HCT116 (cell line): Measurements from ENCODE around the gene FAT2. TPM values are rescaled to one million over a fixed set of nuclear protein-coding genes. Genes with fewer than 3 reads are reported as not detected.

Source experiments
- ATAC-seq: fragments of 200-7000 bp; cut with Tn5 transposase; 2 replicates; pipeline ENCODE4 v1.9.1; 2020; ENCODE audit warnings: mild to moderate bottlenecking, moderate library complexity
- BruUV-seq: library from RNA; stranded (reverse); fragments of 400-500 nt; replicated peaks from 2 replicates; lab custom pipeline; 2021; lab: Mats Ljungman, UMichigan
- CTCF ChIA-PET: fragments of 300-600 bp; sonication (Branson Sonifier 250); formaldehyde crosslinking; loops from one replicate; lab custom pipeline; 2021; ENCODE audit warnings: antibody characterized with exemption; lab: Charles Lee
- POLR2A ChIA-PET: fragments of 300-600, 350-600 bp; sonication (Branson Sonifier 250); formaldehyde crosslinking; loops from one replicate; lab custom pipeline; 2021; ENCODE audit warnings: antibody characterized with exemption; lab: Charles Lee
- RAD21 ChIA-PET, 2 experiments: fragments of 300-600 bp; sonication (Branson Sonifier 250); formaldehyde crosslinking; loops; one replicate each; lab custom pipeline; 2023; ENCODE audit warnings: low total read pairs in 2 of 2; ENCODE audit not compliant: uncharacterized antibody in 2 of 2, unreplicated experiment in 2 of 2, low non-redundant PET in 1 of 2; lab: Charles Lee
- DNase-seq: peaks from one replicate; pipeline ENCODE4 v3.0.0-alpha.2; 2010; ENCODE audit warnings: low read depth, low spot score
- H2AFZ ChIP-seq: fragments of 200-600 bp; shearing (Covaris generic), sonication (generic); 2 replicates; pipeline ENCODE4 v1.6.1; 2017; ENCODE audit warnings: low read depth, mixed run types, mixed read lengths, antibody characterized with exemption, low read length; ENCODE audit not compliant: poor library complexity, severe bottlenecking
- H3K27ac ChIP-seq: 2 replicates; pipeline ENCODE4 v1.5.1; 2012; ENCODE audit warnings: low read depth, low read length
- H3K27me3 ChIP-seq: fragments of 200-600 bp; sonication (generic); 2 replicates; pipeline ENCODE4 v1.6.1; 2016; ENCODE audit warnings: mixed run types, low read length, mixed read lengths; ENCODE audit not compliant: insufficient read depth
- H3K36me3 ChIP-seq, 2 experiments: fragments of 200-500 bp in 1 of 2; fragments of 200-600 bp in 1 of 2; sonication (Bioruptor generic) in 1 of 2; sonication (generic) in 1 of 2; 2 replicates each; pipeline versions ENCODE4 v1.5.1 to v1.6.1; 2014 to 2016; ENCODE audit warnings: low read length in 2 of 2, inconsistent platforms in 1 of 2, mixed read lengths in 1 of 2, mixed run types in 1 of 2; ENCODE audit not compliant: insufficient read depth in 2 of 2, control insufficient read depth in 1 of 2
- H3K4me1 ChIP-seq, 2 experiments: fragments of 200-600 bp in 1 of 2; sonication (generic) in 1 of 2; 2 replicates each; pipeline versions ENCODE4 v1.5.1 to v1.6.1; 2012 to 2017; ENCODE audit warnings: low read length in 2 of 2, inconsistent platforms in 1 of 2, mild to moderate bottlenecking in 1 of 2, mixed read lengths in 1 of 2, mixed run types in 1 of 2, moderate library complexity in 1 of 2; ENCODE audit not compliant: insufficient read depth in 2 of 2, control insufficient read depth in 1 of 2
- H3K4me2 ChIP-seq: fragments of 200-600 bp; sonication (generic); 2 replicates; pipeline ENCODE4 v1.6.1; 2017; ENCODE audit warnings: mixed run types, low read length, mixed read lengths
- H3K4me3 ChIP-seq, 2 experiments: fragments of 200-600 bp in 1 of 2; sonication (generic) in 1 of 2; replicated peaks in 1 of 2; 2 replicates each; pipeline ENCODE4 v1.5.1; 2011 to 2016; ENCODE audit warnings: low read length in 2 of 2, control low read depth in 1 of 2, low read depth in 1 of 2, mild to moderate bottlenecking in 1 of 2, mixed read lengths in 1 of 2, mixed run types in 1 of 2
- H3K79me2 ChIP-seq: fragments of 200-600 bp; sonication (generic); 2 replicates; pipeline ENCODE4 v1.6.1; 2017; ENCODE audit warnings: mild to moderate bottlenecking, mixed run types, low read length, moderate library complexity, mixed read lengths; ENCODE audit not compliant: insufficient read depth
- H3K9ac ChIP-seq: fragments of 200-600 bp; sonication (generic); 2 replicates; pipeline ENCODE4 v1.6.1; 2016; ENCODE audit warnings: low read length, mixed read lengths
- H3K9me2 ChIP-seq: fragments of 200-600 bp; sonication (generic), shearing (Covaris generic); 2 replicates; pipeline ENCODE4 v1.6.1; 2017; ENCODE audit warnings: mixed run types, mild to moderate bottlenecking, moderate library complexity; ENCODE audit not compliant: insufficient read depth
- H3K9me3 ChIP-seq, 2 experiments: fragments of 200-500 bp in 1 of 2; fragments of 200-600 bp in 1 of 2; sonication (Bioruptor generic) in 1 of 2; sonication (generic) in 1 of 2; 2 replicates each; pipeline ENCODE4 v1.6.1; 2014 to 2017; ENCODE audit warnings: low read length in 2 of 2, mixed read lengths in 2 of 2, inconsistent platforms in 1 of 2, low read depth in 1 of 2, mild to moderate bottlenecking in 1 of 2, mixed run types in 1 of 2, moderate library complexity in 1 of 2; ENCODE audit not compliant: control insufficient read depth in 1 of 2, insufficient read depth in 1 of 2
- H4K20me1 ChIP-seq: fragments of 200-600 bp; sonication (generic), shearing (Covaris generic); 2 replicates; pipeline ENCODE4 v1.6.1; 2017; ENCODE audit warnings: mixed run types, mild to moderate bottlenecking, moderate library complexity; ENCODE audit not compliant: insufficient read depth
- CBX3 ChIP-seq: IDR thresholded peaks from 2 replicates; pipeline ENCODE4 v1.6.1; 2012; ENCODE audit warnings: low read depth
- CEBPB ChIP-seq: IDR thresholded peaks from 2 replicates; pipeline ENCODE4 v1.6.1; 2012; ENCODE audit warnings: low read depth
- CTCF ChIP-seq, 3 experiments: fragments of 200-600 bp in 1 of 3; sonication (generic) in 1 of 3; IDR thresholded peaks in 2 of 3; conservative IDR thresholded peaks in 1 of 3; 2 replicates each; pipeline ENCODE4 v1.5.1; 2012 to 2017; ENCODE audit warnings: low read depth in 2 of 3, low read length in 2 of 3, antibody characterized with exemption in 1 of 3, borderline replicate concordance in 1 of 3, control low read depth in 1 of 3, mild to moderate bottlenecking in 1 of 3, mixed read lengths in 1 of 3, mixed run types in 1 of 3, moderate library complexity in 1 of 3; ENCODE audit not compliant: insufficient read depth in 1 of 3
- ELF1 ChIP-seq: IDR thresholded peaks from 2 replicates; pipeline ENCODE4 v1.6.1; 2012; ENCODE audit warnings: low read depth, borderline replicate concordance
- JUND ChIP-seq: IDR thresholded peaks from 2 replicates; pipeline ENCODE4 v1.6.1; 2012
- RAD21 ChIP-seq: IDR thresholded peaks from 2 replicates; pipeline ENCODE4 v1.6.1; 2012; ENCODE audit warnings: low read depth, mild to moderate bottlenecking
- SIN3A ChIP-seq: IDR thresholded peaks from 2 replicates; pipeline ENCODE4 v1.6.1; 2012; ENCODE audit warnings: low read depth
- SP1 ChIP-seq: IDR thresholded peaks from 2 replicates; pipeline ENCODE4 v1.6.1; 2012; ENCODE audit warnings: low read depth
- intact Hi-C: fragments of 100-400 bp; cut with micrococcal nuclease; formaldehyde crosslinking; loops from 2 replicates; pipeline ENCODE4 v1.10.0; 2022
- total RNA-seq: library from RNA; stranded (reverse); gene quantifications from one replicate; pipeline ENCODE4 v1.2.1, GENCODE V29; 2021; ENCODE audit not compliant: unreplicated experiment

The FAT2 gene
- total RNA-seq, 1 experiment from 2014 or later: 0.05 TPM

- intact Hi-C loops: no loop called here
- Histone ChIP-seq H3K9me3 (no peaks in the 10 kb centered on the region), H2AFZ (no peak overlapping the region), H3K4me2 (no peak overlapping the region), H3K9ac (no peak overlapping the region), H3K4me3 (no peak overlapping the region), H3K27ac (no peak overlapping the region), H3K9me2 (no peaks in the 10 kb centered on the region), H3K79me2 (no peaks in the 10 kb centered on the region), H3K27me3 (0 out of 2 replicates have a peak, but pooled peaks cover 3% of the 10 kb centered on the region), H4K20me1 (no peaks in the 10 kb centered on the region), H3K36me3 (no peaks in the 10 kb centered on the region), H3K4me1 (peaks cover 2 to 6% of the 10 kb centered on the region in 2 experiments; a peak in 2 of 4 replicates)
- POLR2A ChIA-PET: no interaction called here
- RAD21 ChIA-PET: no interaction called here
- DNase-seq: no peak
- no TSS peak for BruUV-seq
- no peak for ATAC-seq
- CTCF ChIA-PET: no interaction called here
- no peak for TF ChIP-seq CBX3
These were observed 41.4 kb upstream of the FAT2 start for GRCh38 chr5:151632524-151632923.

GRCh38 chr5:151631941-151632340, 40.8 kb upstream of the FAT2 start:
- H4K20me1 ChIP-seq: no peaks in the 10 kb centered on the region
- DNase-seq: no peak
- TF ChIP-seq SP1: no peak
- no peak for TF ChIP-seq SIN3A
- no peak for TF ChIP-seq RAD21
- TF ChIP-seq JUND: no peak
- TF ChIP-seq ELF1: no peak
- TF ChIP-seq CTCF (IDR thresholded peaks at IDR 0.05 in 2 of 3, conservative IDR thresholded peaks at IDR 0.05 in 1 of 3; ENCODE audit: borderline replicate concordance in 1 of 3, insufficient read depth in 1 of 3, low read depth in 2 of 3, low read length in 2 of 3): no peak
- TF ChIP-seq CEBPB: no peak
- intact Hi-C loops: no loop called here
- H3K4me2 ChIP-seq: no peak overlapping the region
- BruUV-seq: no TSS peak
- ChIA-PET CTCF (no interaction called here), RAD21 (no interaction called here), POLR2A (no interaction called here)
- H2AFZ ChIP-seq: no peak overlapping the region
- H3K36me3 ChIP-seq: no peaks in the 10 kb centered on the region
- H3K9me3 ChIP-seq: no peaks in the 10 kb centered on the region
- H3K4me1 ChIP-seq: peaks cover 2 to 6% of the 10 kb centered on the region in 2 experiments; a peak in 2 of 4 replicates
- H3K4me3 ChIP-seq: no peak overlapping the region
- H3K9me2 ChIP-seq: no peaks in the 10 kb centered on the region
- ATAC-seq: no peak
- H3K79me2 ChIP-seq: no peaks in the 10 kb centered on the region
- H3K27ac ChIP-seq: no peak overlapping the region
- no peaks in the 10 kb centered on the region for H3K27me3 ChIP-seq
- no peak overlapping the region for H3K9ac ChIP-seq
